Activated CD4-positive, alpha-beta T cell treated with anti-CD3 and anti-CD28 coated beads for 4 hours (primary cell): ENCODE results near the gene TNNT2.

Source experiments
- DNase-seq, 2 donors: peaks; one replicate each; pipeline ENCODE4 v3.0.0-alpha.2; 2020

The TNNT2 gene

GRCh38 chr1:201376107-201376463, 1.4 kb downstream of the TNNT2 start:
- no peak for DNase-seq

DNA sequence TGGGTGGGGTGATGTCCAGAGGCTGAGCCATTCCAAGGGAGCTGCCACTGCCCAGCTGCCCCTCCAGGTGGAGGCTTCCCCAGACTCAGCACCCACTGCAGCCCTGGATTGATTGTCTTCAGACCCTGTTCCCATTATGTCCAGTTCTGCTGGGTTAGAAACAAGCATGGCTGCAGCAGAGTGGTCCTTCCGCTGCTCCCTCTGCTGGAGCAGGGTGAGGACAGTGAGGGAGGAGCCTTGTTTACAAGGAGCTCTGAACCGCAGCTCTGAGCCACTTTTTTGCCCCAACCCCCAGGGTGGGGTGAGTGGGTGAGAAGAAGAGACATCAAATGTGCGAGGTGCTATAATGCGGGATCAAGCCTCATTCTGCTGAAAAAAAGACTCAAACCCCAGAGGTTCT, 2.3 kb downstream of the TNNT2 start:
- no peak for DNase-seq

- DNase-seq, result no peak
Observed at GRCh38 chr1:201374364-201374763, 3.1 kb downstream of the TNNT2 start.

GRCh38 chr1:201371792-201372191, 5.7 kb downstream of the TNNT2 start:
- no peak for DNase-seq

DNA sequence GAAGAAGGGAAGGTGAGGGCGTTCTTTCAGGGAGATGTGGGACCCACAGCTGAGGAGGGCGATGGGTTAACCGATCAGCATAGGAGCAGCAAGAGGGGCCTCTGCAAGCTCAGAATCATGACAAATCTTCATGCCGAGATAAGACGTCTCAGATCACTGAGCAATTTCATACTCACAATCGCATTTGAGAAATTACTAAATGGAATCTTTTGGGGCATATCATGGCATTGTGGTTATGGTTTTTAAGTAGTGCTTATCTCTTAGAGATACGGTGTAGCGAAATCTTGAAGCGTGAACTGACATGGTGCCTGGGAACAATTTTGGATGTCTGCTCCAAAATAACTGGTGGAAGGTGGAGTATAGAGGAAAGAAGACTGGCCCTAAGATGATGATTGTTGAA, 6.2 kb downstream of the TNNT2 start:
- DNase-seq, result no peak

- no peak for DNase-seq
Observed at GRCh38 chr1:201370500-201370899, 7.0 kb downstream of the TNNT2 start.

DNA sequence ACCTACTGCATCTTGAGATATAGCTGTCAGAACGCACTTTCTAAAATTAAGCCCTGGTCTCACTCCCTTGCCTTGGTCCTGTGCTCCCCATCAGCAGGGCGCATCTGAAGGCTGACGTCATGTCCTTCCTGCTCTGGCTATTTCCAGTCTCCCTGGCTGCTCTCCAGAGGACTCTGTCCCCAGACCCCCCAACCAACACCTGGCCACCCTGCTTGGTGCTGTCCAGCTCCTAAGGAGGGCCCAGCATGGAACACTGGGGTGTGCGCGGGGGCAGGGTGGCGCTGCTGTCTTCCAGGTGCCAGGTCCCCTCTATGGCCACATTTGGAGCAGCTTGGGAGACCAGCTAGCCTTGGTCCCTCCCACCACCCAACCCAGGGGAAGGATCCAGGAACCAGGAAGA, 8.3 kb downstream of the TNNT2 start:
- DNase-seq, result no peak

DNA sequence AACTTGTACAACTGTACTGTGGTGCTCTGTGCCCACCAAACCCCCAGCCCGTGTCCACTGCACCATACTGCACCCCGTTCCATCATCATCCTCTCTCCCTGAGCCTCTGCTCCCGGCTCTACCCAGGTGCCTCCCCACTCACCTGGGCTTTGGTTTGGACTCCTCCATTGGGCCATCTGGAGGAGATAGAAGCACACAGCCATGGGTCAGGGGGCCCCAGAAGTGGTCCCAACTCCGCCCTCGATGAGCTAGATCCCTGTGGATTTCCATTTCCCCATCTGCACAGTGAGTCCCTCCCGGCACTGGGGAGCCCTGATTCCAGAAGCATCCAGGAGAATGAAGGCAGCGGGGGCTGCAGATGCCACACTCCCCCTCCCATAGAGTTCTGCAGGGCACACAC, 10.8 kb downstream of the TNNT2 start:
- DNase-seq, result no peak

GRCh38 chr1:201365251-201365650, 12.2 kb downstream of the TNNT2 start:
- no peak for DNase-seq

- no peak for DNase-seq
Observed at GRCh38 chr1:201364808-201365105, 12.7 kb downstream of the TNNT2 start.

DNA sequence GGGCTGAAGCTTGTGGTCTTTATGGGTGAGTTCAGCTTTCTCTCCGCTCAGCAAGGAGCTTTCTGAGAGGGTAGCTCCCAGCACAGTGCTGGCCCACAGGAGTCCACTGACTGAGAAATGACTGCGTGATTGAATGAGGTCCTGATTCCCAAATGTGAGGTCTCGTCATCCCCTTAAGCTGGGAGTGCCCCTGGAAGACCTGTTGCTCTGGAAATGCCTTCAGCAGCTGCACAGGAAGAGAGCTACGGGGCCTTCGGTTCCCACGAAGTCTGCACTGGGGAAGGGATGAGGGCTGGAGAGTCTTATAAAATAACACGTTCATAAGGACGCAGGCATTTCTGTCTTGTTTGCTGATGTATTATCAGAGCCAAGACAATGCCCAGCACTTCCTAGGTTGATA, 14.0 kb downstream of the TNNT2 start:
- DNase-seq, result no peak

GRCh38 chr1:201362906-201363305, 14.6 kb downstream of the TNNT2 start:
- DNase-seq, result no peak

- no peak for DNase-seq
Observed at GRCh38 chr1:201361652-201362504, 15.6 kb downstream of the TNNT2 start.

DNA sequence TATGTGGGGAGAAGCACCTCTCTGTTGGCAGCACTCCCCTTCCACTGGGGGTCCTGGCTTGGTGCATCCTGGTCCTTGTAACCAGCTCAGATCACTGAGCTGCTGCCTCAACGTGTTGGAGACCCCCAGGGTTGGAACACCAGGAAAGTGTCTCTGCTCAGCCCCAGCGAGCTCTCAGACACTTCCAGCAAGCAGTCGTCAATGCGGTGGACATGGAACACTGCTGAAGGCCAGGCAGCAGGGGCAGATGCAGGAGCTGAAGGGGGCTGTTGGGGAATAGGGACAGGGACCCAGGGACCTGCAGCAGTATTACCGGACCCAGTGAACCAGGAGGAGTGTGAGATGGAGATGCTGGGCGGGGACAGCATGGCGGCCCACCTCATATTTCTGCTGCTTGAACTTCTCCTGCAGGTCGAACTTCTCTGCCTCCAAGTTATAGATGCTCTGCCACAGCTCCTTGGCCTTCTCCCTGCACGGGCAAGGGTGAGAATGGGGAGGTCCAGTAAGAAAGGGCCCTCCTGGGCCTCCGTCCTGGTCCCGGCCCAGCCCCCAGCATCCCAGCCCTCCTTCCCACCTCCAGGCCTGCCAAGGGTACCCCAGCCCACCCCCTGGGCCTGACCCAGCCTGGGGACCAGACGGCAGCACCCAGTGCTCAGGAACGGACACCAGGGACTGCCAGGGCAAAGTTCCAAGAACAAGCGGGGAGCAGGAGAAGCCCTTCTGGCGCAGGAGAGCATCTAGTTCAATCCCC, 16.4 kb downstream of the TNNT2 start:
- no peak for DNase-seq

- no peak for DNase-seq
Observed at GRCh38 chr1:201360486-201360885, 17.0 kb downstream of the TNNT2 start.

DNA sequence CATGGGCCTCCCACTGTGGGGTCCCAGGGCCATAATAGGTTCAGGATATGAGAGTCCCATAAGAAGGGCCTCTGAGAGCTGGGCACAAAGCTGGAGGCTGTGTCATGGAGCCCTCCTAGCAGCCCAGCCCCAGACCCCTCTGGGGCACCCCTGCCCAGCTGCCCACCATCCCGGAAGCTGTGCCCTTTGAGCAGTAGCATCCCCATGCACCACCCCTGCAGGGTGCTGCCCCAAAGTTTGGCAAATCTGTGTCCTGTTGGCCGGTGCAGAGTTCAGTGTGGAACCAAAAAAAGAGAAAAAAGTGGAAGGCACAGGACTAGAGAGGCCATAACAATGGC, 17.6 kb downstream of the TNNT2 start:
- DNase-seq, result no peak

- DNase-seq, result no peak
Observed at GRCh38 chr1:201359031-201359872, 18.2 kb downstream of the TNNT2 start.

DNA sequence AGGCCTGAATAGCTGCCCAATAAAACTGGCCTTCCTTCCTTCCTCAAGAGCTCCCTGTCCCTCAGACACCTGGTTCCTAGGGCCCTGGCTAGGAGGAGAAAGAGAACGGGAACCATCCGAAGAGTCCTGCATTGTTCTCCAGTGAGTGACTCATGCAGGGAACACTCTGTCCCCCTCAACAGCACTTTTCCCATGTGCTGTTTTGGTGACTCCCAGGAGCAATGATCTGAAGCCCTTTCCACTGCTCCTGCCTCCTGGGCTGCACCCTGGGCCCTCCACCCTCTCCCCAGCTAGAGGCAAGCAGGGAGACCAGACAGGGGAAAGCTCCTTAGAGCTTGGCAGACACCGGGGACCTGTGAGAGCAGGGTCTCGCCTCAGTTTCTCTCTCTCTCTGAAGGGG, 18.9 kb downstream of the TNNT2 start:
- no peak for DNase-seq

DNA sequence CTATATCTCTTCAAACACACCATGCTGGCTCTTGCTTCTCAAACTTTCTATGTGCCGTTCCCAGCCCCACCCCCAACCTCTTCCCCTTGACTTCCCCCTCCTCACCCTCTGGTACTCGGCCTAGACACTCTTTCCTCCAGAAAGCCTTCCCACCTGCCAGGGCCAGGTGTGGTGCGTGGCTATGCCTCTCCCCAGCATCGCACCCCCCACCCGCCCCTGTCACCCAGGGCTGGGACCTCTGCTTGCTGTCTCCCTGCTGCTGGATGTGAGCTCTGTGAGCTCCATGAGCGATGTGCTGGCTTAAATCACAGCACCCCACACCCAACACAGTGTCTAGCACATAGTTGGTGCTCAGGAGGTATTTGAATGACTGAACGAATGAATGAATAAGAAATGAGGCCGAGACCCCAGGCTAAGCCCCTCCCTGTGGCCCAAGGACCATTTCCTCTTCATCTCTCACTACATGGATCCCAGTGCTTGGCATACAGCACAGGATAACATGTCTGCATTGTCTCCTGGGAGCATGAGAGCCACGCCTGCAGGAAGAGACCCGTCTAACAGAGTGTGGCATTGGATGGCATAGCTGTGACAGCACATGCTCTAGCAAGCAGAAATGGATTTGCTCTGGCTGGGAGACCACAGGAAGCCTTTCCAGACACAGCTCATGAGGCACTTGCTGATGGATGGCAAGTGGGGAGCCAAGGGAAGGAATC, 19.7 kb downstream of the TNNT2 start:
- DNase-seq, result no peak

DNA sequence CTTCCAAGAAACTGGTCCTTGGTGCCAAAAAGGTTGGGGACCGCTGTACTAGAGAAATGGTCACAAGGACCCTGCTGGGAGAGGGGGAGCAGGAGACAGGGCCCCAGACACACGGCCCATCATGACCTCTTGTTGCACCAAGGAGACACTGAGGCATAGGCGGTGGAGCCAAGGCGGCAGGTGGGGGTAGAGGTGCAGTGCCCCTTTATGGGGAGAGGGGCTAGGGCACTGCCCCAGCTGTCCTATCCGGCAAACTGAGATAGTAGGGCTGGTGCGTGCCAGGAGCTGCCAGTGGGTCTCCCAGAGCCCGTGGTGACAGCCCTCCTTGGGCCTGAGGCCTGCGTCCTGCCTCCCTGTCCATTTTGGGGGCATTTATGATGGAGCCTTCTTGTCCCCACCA, 20.3 kb downstream of the TNNT2 start:
- no peak for DNase-seq

DNA sequence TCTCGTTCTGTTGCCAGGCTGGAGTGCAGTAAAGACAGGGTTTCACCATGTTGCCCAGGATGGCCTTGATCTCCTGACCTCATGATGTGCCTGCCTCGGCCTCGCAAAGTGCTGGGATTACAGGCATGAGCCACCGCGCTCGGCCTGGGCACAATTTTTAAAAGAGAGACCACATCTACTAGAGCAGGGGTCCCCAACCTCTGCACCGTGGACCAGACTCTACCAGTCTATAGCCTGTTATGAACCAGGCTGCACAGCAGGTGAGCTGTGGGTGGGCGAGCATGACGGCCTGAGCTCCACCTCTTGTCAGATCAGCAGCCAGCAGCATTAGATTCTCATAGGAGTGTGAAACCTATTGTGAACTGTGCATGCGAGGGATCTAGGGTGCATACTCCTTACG, 20.8 kb downstream of the TNNT2 start:
- DNase-seq, result no peak

DNA sequence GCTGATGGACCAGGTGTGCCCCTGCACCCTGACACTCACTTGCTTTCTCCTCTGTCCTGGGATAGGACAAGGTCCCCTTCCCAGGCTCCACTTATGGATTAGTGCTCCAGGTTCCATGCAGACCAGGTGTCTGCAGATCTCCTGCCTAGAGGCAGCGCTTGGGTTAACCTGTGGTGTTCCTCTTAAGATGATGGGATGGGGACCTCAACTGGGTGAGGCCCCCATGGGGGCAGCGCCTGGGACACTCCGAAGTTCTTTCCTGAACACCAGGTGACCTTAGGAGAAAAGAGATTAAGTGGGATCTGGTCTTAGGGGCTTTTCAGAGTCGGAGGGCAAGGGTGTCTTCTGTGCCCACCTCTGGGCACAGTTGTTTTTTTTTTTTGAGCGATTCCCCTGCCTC, 21.2 kb downstream of the TNNT2 start:
- no peak for DNase-seq

- no peak for DNase-seq
Observed at GRCh38 chr1:201355471-201355870, 22.0 kb downstream of the TNNT2 start.
